ENCODE data around the gene LOXHD1. TPM values are rescaled to one million over a fixed set of nuclear protein-coding genes. Genes with fewer than 3 reads are reported as not detected.

LOXHD1 gene
- total RNA-seq, 1 experiment from 2014 or later: not detected

DNA sequence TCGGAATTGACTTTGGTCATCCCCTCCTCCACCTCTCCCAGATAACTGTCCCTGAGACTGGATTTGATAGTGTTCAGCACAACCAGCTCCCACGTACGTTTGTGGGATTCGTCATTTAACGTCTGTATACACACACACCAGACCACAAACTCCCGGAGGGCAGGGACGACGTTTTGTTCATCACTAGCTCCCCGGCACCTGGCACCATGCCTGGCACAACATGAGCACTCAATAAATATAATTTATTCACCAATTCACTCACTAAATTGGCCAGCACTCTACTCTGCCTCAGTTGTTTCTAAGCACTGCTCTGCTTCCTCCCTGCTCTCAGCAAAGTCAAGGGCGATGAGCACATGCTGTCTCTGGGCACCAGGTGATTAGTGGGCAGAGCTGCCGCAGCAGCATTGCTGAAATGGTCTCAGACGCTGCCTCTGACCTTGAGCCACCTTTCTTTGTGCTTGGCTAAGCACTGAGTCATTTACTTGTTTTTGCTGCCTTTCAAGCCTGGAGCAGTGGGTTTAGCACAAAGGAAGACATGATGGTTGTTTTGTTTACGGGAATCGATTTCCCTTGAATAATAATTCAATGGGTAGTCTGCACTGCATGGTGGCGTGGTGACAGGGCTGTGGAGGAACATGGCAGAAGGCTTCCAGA is 19.3 kb upstream of the LOXHD1 start:
- Histone ChIP-seq H2AFZ (no peak overlapping the region), H4K20me1 (ENCODE audit: insufficient read depth) (no peaks in the 10 kb centered on the region), H3K36me3 (ENCODE audit: low read depth) (no peaks in the 10 kb centered on the region), H3K9me3 (ENCODE audit: insufficient read depth, low read depth) (no peaks in the 10 kb centered on the region), H3K79me2 (ENCODE audit: low read depth) (no peaks in the 10 kb centered on the region), H3K4me1 (replicated peaks; ENCODE audit: insufficient read depth) (0 out of 2 replicates have a peak, but pooled peaks cover 4% of the 10 kb centered on the region), H3K4me2 (peak overlapping the region; percentile 31; the same call in 1 of the 2 replicates), H3K27ac (no peak overlapping the region), H3K4me3 (no peak overlapping the region), H3K9me2 (ENCODE audit: insufficient read depth) (no peaks in the 10 kb centered on the region), H3F3A (ENCODE audit: insufficient read depth, low read depth) (no peaks in the 10 kb centered on the region), H3K27me3 (ENCODE audit: insufficient read depth, low read depth) (peaks cover 44% of the 10 kb centered on the region)
- no peak for TF ChIP-seq EZH2 (IDR thresholded peaks at IDR 0.05; ENCODE audit: low read depth)
- TF ChIP-seq, protein P1, sequence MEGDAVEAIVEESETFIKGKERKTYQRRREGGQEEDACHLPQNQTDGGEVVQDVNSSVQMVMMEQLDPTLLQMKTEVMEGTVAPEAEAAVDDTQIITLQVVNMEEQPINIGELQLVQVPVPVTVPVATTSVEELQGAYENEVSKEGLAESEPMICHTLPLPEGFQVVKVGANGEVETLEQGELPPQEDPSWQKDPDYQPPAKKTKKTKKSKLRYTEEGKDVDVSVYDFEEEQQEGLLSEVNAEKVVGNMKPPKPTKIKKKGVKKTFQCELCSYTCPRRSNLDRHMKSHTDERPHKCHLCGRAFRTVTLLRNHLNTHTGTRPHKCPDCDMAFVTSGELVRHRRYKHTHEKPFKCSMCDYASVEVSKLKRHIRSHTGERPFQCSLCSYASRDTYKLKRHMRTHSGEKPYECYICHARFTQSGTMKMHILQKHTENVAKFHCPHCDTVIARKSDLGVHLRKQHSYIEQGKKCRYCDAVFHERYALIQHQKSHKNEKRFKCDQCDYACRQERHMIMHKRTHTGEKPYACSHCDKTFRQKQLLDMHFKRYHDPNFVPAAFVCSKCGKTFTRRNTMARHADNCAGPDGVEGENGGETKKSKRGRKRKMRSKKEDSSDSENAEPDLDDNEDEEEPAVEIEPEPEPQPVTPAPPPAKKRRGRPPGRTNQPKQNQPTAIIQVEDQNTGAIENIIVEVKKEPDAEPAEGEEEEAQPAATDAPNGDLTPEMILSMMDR (conservative IDR thresholded peaks at IDR 0.05): no peak
- POLR2A ChIA-PET (ENCODE audit: unreplicated experiment): no interaction called here
- intact Hi-C loops (cut with micrococcal nuclease; ENCODE audit: unreplicated experiment): no loop called here
- CTCF ChIA-PET: no interaction called here
- no peak for DNase-seq
- BruUV-seq (replicated peaks): no TSS peak

DNA sequence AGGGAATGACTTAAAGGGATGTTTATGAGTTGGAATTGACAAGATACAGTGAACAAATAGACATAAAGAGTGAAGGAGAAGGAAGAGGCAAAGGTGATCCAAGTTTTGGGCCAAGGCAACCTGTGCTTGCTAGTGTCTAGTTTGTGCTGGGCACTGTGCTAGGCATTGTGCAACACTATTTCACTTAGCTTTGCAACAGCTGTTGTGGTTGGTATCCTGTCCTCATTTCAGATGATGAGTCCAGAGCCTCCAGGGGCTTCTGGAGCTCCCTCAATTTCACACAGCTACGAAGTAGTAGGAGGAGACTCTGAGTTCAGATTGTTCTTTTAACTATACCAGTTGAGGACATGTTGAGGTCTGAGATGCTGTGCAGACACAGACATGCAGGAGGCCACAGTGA is 18.1 kb upstream of the LOXHD1 start:
- no peaks in the 10 kb centered on the region for H3K9me3 ChIP-seq (ENCODE audit: insufficient read depth, low read depth)
- no peaks in the 10 kb centered on the region for H3K9me2 ChIP-seq (ENCODE audit: insufficient read depth)
- H3K79me2 ChIP-seq (ENCODE audit: low read depth): no peaks in the 10 kb centered on the region
- H3K27me3 ChIP-seq (ENCODE audit: insufficient read depth, low read depth): peaks cover 39% of the 10 kb centered on the region
- BruUV-seq (replicated peaks): no TSS peak
- H3K27ac ChIP-seq: no peak overlapping the region
- no peak for DNase-seq
- H3K4me3 ChIP-seq: no peak overlapping the region
- no peaks in the 10 kb centered on the region for H4K20me1 ChIP-seq (ENCODE audit: insufficient read depth)
- CTCF ChIA-PET: no interaction called here
- POLR2A ChIA-PET (ENCODE audit: unreplicated experiment): no interaction called here
- intact Hi-C loops (cut with micrococcal nuclease; ENCODE audit: unreplicated experiment): no loop called here
- 0 out of 2 replicates have a peak, but pooled peaks cover 4% of the 10 kb centered on the region for H3K4me1 ChIP-seq (replicated peaks; ENCODE audit: insufficient read depth)
- no peak overlapping the region for H3K4me2 ChIP-seq
- H3F3A ChIP-seq (ENCODE audit: insufficient read depth, low read depth): no peaks in the 10 kb centered on the region
- no peak overlapping the region for H2AFZ ChIP-seq
- TF ChIP-seq, protein P1 (conservative IDR thresholded peaks at IDR 0.05): no peak
- no peak for TF ChIP-seq EZH2 (IDR thresholded peaks at IDR 0.05; ENCODE audit: low read depth)
- no peaks in the 10 kb centered on the region for H3K36me3 ChIP-seq (ENCODE audit: low read depth)

DNA sequence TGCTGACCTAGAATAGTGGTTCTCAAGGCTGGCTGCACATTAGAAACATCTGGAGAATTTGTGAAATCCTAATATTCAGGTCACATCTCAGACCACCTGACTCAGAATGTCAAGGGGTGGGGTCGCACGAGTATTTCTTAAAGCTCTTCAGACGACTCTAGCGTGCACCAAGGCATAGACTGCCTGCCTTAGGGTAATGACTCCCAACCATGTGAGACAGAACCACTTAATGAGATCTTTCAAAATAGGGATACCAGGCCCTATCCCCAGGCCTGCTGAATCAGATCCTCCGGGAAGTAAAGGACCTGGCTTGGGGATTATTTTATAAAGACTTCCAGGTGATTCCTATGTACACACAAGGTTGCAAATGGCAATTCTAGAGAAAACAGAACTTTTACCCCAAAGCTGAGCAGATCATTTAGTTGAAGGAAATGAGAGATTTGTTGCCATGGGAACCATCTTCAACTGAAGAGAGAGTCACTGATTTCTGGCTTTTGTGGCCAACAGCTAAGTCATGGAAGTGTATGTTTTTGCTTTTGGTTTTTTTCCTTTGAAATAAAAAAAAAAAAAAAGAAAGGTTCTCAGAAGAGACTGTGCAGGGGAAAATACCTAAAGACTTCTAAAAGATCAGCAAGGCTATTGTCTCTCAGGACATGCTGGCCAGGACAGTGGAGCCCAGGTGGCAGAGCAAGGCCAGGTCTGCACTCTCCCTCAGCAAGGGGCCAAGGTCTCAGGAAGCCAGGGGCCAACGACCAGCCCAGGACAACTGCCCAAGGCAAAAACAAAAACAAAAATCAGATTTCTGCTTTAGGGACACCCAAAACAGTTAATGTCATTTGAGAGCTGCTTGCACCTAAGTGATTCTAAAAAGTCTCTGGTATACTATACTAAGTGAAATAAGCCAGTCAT is 15.3 kb upstream of the LOXHD1 start:
- no peak overlapping the region for H3K27ac ChIP-seq
- no peak overlapping the region for H3K4me3 ChIP-seq
- H3K4me2 ChIP-seq: no peak overlapping the region
- H3K9me3 ChIP-seq (ENCODE audit: insufficient read depth, low read depth): no peaks in the 10 kb centered on the region
- no TSS peak for BruUV-seq (replicated peaks)
- H3F3A ChIP-seq (ENCODE audit: insufficient read depth, low read depth): no peaks in the 10 kb centered on the region
- DNase-seq: no peak
- H3K79me2 ChIP-seq (ENCODE audit: low read depth): no peaks in the 10 kb centered on the region
- ChIA-PET CTCF (no interaction called here), POLR2A (ENCODE audit: unreplicated experiment) (no interaction called here)
- no peak for TF ChIP-seq EZH2 (IDR thresholded peaks at IDR 0.05; ENCODE audit: low read depth)
- TF ChIP-seq, protein P1 (conservative IDR thresholded peaks at IDR 0.05): no peak
- 0 out of 2 replicates have a peak, but pooled peaks cover 4% of the 10 kb centered on the region for H3K4me1 ChIP-seq (replicated peaks; ENCODE audit: insufficient read depth)
- H3K36me3 ChIP-seq (ENCODE audit: low read depth): no peaks in the 10 kb centered on the region
- intact Hi-C loops (cut with micrococcal nuclease; ENCODE audit: unreplicated experiment): no loop called here
- H2AFZ ChIP-seq: no peak overlapping the region
- H3K27me3 ChIP-seq (ENCODE audit: insufficient read depth, low read depth): peaks cover 27% of the 10 kb centered on the region; the same call in 1 of the 2 replicates
- H4K20me1 ChIP-seq (ENCODE audit: insufficient read depth): no peaks in the 10 kb centered on the region
- H3K9me2 ChIP-seq (ENCODE audit: insufficient read depth): no peaks in the 10 kb centered on the region
